NT2/D1 (cell line): ENCODE results near the gene GFOD1.

Experiments
- SUZ12 ChIP-seq: IDR thresholded peaks from 2 replicates; pipeline ENCODE4 v1.6.1; 2011; ENCODE audit not compliant: insufficient read length, insufficient read depth; ENCODE audit errors: extremely low read depth
- YY1 ChIP-seq: IDR thresholded peaks from 2 replicates; pipeline ENCODE4 v1.6.1; 2011; ENCODE audit not compliant: insufficient read length, insufficient read depth
- ZNF274 ChIP-seq: IDR thresholded peaks from 2 replicates; pipeline ENCODE4 v1.6.1; 2011; ENCODE audit warnings: mild to moderate bottlenecking, low read depth, low read length

DNA sequence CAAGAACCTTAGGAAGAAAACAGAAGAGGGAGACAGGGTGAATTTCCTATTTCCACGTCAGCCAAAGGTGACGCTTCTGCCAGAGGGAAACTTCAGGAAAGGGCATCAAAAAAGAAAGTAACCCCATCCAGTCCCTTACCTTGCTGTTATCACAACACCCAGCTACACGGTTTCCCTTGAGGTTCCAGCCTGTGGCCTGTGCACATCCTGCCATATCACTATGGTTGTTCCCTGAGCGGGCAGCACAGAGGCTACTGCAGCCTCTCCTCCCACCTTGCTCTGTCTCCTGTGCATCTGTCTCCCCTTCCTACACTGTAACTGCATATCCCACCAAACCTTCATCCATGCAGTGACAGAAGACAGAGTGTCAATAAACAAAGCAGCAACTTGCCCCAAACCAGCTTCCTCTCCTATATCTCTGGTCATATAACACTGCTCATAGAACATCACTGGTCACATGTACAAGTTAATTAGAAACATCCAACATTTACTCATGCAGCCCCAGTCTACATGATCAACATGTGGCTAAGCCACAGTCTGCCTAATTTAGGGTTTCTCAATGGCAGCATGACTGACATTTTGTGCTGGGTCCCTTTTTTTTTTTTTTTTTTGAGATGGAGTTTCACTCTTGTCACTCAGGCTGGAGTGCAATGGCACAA, 54.7 kb downstream of the GFOD1 start:
- TF ChIP-seq YY1 (no peak), ZNF274 (no peak), SUZ12 (no peak)
